Right renal pelvis (tissue), 4 donors: ENCODE data around the gene PPP6R3. TPM values are rescaled to one million over a fixed set of nuclear protein-coding genes. Genes with fewer than 3 reads are reported as not detected.

ENCODE experiments used
- DNase-seq, 4 donors: peaks; one replicate each; pipeline ENCODE4 v3.0.0-alpha.2; 2013; ENCODE audit warnings: low read depth in 4 of 4, low spot score in 3 of 4, missing footprints in 1 of 4
- polyA plus RNA-seq, 4 donors: library from polyadenylated mRNA; unstranded; fragments of 120-200 nt; gene quantifications; one replicate each; pipeline ENCODE4 v1.2.1, GENCODE V29; 2013; ENCODE audit not compliant: insufficient read length in 4 of 4

The PPP6R3 gene
- polyA plus RNA-seq, 4 donors, result 82.7 to 109 (median 101) TPM

- no peak for DNase-seq
Observed at GRCh38 chr11:68660066-68660810, 199.7 kb downstream of the PPP6R3 start.

- no peak for DNase-seq
Observed at GRCh38 chr11:68661014-68661413, 200.5 kb downstream of the PPP6R3 start.

GRCh38 chr11:68661697-68662603 lies 201.4 kb downstream of the PPP6R3 start:
- DNase-seq, result no peak

- no peak for DNase-seq
Observed at GRCh38 chr11:68663482-68664010, 203.0 kb downstream of the PPP6R3 start.

GRCh38 chr11:68664141-68664540 lies 203.6 kb downstream of the PPP6R3 start:
- no peak for DNase-seq

- DNase-seq, result no peak
Observed at GRCh38 chr11:68664906-68665305, 204.4 kb downstream of the PPP6R3 start.

Other genes with a start within 250 kb of the PPP6R3 start
- gene KMT5B, start 247.5 kb upstream of the PPP6R3 start, polyA plus RNA-seq, result 10 to 100 TPM; 61.7 to 83.1 (median 80.9) TPM
- gene C11orf24, start 188.8 kb upstream of the PPP6R3 start, polyA plus RNA-seq, result 10 to 100 TPM; 24.7 to 27.5 (median 26.4) TPM
- gene LRP5, start 148.2 kb upstream of the PPP6R3 start, polyA plus RNA-seq, result 10 to 100 TPM; 39.4 to 58.3 (median 44.3) TPM
- gene GAL, start 223.8 kb downstream of the PPP6R3 start, polyA plus RNA-seq, result 1 to 10 TPM in 1 of 4 donors, under 1 TPM in 2, not detected in 1; 0.42 to 1.1 (median 0.44) TPM